NCI-H2107 (cell line): ENCODE data around the gene KCTD11.
"Not testable (repeated sequence)": the region's sequence is repeated elsewhere in the genome, so short reads cannot be mapped to it uniquely, and the experiment has no call there.

Experiments used
- DNase-seq: peaks from one replicate; lab custom pipeline; 2025; lab: John Stamatoyannopoulos, UW

The KCTD11 gene

DNA sequence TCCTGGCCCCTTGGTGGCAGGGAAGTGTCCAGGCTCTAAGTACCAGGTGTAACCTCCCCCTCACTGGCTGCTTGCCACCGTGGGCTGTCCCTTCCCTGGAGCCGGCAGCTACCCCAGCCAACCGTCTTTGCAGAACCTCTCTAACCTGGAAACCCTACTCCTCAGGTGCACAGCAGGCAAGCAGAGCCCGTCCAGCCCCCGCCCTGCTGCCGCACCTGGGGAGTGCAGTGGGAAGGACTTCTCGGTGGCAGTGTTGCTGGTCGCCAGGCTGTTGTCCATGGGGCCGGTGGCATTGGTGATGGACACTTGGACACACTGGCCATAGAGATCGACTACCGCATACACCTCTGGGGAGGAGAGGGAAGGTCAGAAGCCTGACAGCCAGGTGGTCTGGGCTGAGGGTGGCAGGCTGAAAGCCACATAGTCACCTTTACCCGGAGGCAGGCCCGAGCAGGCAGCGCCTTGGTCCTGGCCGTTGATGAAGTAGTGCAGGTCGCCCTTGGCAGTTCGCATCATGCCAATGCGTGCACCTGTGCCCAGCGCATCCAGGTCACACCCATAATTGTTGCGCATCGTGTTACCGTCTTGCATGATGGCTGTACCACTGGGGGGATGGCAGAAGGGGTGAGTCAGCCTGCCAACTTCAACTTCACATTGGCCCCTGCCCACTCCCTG, 29.3 kb upstream of the KCTD11 start:
- no peak for DNase-seq

DNA sequence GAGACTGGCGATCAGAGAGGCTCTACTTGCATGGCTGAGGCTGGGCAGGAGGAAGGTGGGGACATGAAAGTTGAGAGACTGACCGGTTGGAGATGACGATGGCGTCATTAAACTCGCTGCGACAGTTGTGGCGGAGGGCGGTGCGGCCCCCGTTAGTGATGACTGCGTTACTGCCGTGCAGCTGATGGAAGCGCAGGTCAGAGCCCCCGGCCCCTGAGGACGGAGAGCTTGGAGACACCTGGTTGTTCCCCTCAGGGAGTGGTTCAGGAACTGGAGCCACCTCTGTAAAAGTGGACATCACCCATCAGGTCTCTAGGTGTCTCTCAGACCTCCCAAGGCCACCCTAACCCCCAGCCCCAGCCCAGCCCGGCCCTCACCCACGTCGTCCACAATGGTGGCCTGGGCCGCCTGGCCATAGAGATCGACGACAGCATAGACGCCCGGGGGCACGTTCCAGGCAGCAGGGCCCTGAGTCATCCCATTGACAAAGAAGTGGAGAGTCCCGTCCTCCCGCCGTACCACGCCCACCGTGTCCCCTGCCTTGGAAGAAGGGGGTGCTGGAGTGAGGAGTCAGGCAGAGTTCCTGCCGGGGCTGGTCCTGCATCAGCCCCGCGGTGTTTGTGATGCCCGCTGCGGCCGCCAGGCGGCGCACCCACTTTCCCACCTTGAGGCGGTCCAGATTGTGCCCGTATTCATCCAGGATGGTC, 28.1 kb upstream of the KCTD11 start:
- no peak for DNase-seq

DNA sequence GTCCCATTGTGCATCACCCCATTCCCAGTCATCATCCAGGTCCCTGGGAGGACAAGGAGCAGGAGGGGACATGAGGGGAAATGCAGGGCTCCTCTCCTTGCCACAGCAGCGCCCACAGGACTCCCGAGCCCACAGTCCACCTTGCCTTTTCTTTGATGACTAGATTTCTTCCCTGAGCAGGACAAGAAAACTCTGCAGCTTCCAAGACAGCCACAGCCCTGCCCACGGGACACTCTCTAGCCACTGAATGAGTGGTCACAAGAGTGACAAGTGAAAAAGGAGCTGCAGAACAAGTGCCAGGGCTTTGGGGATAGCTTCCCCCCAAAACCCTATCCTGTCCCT, 27.6 kb upstream of the KCTD11 start:
- DNase-seq, result no peak

- no peak for DNase-seq
These were observed 26.9 kb upstream of the KCTD11 start for GRCh38 chr17:7325031-7325528.

- DNase-seq, result no peak
These were observed 25.8 kb upstream of the KCTD11 start for GRCh38 chr17:7326186-7326585.

GRCh38 chr17:7327056-7327455, 24.9 kb upstream of the KCTD11 start:
- DNase-seq, result no peak

DNA sequence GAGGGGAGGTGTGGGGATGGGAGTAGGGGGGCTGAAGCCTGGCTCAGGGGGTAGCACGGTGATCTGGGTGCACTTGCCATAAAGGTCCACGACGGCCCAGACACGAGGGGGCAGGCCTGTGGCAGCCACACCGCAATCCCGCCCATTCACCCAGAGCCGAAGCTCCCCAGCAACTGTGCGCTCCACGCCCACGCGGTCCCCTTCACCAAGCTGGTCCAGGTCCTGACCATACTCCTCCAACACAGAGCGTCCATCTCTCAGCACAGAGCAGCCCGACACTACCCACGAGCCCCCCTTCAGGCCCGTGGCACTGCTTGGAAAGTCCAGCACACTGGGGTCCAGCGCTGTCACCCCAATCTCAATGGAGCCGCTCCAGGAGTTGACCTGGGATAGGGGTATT, 24.5 kb upstream of the KCTD11 start:
- no peak for DNase-seq

DNA sequence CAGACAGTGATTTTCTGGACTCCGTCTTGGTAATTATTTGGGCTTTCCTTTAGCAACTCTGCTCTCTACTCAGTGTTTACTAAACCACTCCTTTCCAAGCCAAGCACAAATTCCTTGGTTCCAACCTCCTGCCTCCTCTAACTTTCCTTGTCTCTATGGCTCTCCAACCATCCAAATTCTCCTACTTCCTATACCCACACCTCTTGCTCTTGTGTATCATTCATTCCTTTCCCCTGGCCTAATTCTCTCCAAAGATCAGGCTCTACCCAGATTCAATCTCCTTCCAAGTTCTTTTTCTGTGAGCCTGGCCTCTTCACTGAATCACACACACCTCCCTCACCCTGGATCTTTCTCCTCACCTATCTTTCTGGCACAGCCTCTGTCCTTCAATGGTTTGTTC, 24.0 kb upstream of the KCTD11 start:
- DNase-seq, result no peak

DNA sequence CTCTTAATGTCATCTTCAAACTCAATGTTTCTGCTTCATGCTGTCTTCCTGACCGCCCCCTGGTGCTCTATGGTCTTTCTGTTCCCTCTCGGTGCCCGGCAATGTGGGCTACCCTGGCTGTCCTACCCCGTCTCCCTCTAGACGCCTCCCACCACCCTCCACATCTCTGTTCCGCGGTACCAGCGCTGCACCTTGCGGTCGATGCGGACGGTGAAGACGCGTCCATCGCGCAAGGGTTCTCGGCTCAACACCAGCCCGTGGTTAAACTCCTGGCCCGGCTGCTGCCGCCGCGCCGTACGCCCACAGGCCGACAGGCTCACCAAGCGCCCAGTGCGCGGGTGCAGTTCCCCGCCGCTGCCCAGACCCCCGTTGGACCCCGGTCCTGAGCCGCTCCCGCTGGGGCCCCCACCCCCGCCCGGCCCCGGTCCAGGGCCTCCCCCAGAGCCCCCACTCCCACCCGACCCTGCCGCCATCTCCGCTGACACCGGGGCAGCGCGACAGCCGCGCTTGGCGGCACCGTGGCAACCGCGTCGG, 23.1 kb upstream of the KCTD11 start, which contains the start of gene NEURL4:
TSS of gene NEURL4 (minus strand) at position 496 of the 534 bp plus-strand sequence. CDS start at position 473, 23 bp downstream.
- no peak for DNase-seq

GRCh38 chr17:7329374-7329996, 22.5 kb upstream of the KCTD11 start:
- DNase-seq, result peak; percentile 81

DNA sequence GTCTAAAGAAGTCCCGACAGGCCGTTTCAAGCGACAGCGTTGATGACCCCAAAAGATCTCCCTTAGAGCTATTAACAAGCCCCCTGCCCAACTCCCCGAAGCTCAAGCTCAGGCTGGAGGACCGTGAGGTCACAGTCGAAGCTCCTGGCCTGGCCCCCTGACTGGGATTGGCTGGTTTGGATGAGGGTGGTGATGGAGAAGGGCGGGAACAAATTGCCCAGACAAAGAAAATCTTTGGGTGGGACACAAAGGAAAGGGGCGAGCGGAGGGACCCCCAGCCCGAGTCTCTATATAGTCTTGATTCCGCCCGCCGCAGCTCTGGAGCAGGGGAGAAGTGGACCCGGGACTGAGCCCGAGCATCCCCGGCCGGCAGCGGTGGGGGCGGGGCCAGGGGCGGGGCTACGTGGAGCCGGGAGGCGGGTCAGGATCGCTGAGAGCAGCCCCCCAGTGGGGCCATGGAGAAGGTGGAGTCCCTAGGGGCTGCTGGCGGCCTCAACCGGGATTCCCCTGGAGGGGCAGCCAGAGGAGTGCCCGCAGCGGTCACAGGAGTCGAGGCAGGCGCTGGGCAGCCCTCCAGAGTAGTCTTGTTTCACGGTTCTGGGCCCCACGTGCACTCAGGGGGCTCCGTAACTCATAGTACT, 21.8 kb upstream of the KCTD11 start:
- no peak for DNase-seq

- DNase-seq, result no peak
These were observed 21.3 kb upstream of the KCTD11 start for GRCh38 chr17:7330638-7331015.

DNA sequence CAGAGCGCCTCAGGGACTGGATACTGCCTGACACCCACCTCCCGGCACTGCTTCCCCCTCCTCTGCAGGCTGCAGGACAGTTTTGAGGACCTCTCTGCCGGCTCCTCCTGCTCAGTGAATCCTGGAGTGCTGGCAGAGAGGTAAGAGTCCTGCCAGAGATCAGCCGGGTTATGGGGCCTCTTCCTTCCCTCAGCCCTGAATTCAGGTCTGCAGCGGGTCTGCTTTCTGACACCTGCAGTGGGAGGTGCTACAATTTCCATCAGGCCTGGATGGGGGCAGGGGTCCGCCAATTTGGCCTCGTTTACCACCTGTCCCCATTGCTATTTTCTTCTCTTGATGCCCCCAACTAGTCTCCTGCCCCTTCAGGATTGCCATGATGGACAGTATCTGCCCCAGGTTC, 19.9 kb upstream of the KCTD11 start:
- no peak for DNase-seq

GRCh38 chr17:7332600-7333069, 19.3 kb upstream of the KCTD11 start:
- not testable (repeated sequence) for DNase-seq

- no peak for DNase-seq
These were observed 16.9 kb upstream of the KCTD11 start for GRCh38 chr17:7334938-7335538.

DNA sequence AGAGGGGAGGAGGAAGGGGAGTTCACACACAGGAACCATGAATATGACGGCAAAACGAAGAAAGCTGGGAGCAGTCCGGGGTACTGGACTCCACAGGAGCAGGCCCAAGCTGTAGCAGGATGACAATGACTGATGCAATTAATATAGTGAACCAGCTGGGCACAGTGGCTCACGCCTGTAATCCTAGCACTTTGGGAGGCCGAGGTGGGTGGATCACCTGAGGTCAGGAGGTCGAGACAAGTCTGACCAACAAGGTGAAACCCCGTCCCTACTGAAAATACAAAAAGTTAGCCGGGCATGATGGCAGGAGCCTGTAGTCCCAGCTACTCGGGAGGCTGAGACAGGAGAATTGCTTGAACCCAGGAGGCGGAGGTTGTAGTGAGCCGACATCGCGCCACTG, 16.2 kb upstream of the KCTD11 start:
- not testable (repeated sequence) for DNase-seq

DNA sequence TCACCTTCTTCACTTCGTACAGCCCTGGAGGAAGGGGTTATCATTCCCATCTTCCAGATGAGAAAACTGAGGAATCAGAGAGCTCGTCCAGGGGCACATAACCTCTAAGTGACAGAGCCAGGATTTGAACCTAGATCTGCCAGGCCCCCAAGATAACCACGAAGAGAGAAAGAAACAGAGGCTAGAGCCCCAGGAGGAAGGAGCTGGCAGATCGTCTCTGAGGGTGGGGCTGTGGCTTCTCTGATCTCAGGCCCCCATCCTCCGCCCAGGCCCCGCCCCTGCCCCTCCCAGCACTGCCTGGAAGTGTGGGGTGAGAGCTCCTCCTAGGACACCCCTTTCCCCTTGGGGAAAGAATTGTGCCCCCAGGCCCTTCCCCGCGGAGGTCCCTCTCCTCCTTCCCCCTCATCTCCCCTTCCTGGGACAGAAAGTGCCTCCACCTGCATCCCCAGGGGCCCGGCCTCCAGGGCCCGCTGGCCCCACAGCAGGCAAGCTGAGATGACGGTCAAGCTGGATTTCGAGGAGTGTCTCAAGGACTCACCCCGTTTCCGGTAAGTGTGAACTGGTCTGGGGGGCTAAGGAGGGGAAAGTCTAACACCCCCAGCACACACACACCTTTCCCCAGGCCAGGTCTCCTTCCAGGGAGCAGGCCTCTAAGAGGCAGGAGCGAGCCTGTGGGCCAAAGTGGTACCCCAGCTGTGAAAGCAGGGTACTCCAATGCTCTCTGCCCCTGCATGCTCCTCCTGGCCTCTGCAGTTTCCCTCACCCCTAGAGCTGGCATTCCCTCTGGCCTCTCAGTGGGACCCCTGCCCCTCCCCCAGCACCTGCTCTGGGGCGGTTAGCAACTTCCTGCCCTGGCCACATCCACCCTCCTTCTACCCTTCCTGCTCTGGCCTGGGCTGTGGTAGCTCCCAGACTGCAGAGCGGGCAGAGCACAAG, 15.5 kb upstream of the KCTD11 start, which contains the start of gene ACAP1:
TSS of gene ACAP1 (plus strand) at position 290 of the 936 bp plus-strand sequence. CDS start at position 496, 206 bp downstream.
- DNase-seq, result no peak

DNA sequence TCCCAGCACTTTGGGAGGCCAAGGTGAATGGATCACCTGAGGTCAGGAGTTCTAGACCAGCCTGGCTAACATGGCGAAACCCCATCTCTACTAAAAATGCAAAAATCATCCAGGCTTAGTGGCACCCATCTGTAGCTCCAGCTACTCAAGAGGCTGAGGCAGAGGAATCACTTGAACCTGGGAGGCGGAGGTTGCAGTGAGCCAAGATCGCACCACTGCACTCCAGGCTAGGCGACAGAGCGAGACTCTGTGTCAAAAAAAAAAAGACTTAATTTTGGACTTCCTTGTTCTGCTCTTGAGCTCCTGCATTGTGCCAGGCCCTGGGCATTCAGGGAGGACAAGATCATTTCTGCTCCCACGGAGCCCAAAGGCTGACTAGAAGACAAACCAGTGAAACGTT, 14.4 kb upstream of the KCTD11 start:
- not testable (repeated sequence) for DNase-seq

DNA sequence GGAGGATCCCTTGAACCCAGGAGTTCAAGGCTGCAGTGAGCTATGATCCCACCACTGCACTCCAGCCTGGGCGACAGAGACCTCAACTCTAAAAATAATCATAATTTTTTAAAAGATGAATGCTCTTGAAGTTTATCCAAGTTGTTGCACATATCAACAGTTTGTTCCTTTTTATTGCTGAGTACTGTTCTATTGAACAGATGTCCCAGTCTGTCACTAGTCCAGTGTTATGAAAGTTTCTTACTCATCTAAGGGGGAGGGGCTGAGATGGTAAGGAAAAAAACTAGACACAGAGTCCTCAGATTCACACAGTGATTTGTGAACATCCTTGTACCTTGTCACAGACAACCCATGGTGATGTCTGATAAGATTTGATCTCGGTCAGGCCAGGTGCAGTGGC, 11.8 kb upstream of the KCTD11 start:
- no peak for DNase-seq

GRCh38 chr17:7341842-7342241, 10.1 kb upstream of the KCTD11 start:
- no peak for DNase-seq

GRCh38 chr17:7343250-7343649, 8.7 kb upstream of the KCTD11 start:
- DNase-seq, result no peak
